Measurements from ENCODE around the gene RAB11A. TPM values are rescaled to one million over a fixed set of nuclear protein-coding genes. Genes with fewer than 3 reads are reported as not detected.

Gene RAB11A
- total RNA-seq = 248 and 436 TPM in 2 replicates

GRCh38 chr15:65869126-65869953, at the start of gene RAB11A:
Gene RAB11A, plus strand, starts transcription at chr15:65869491. Its CDS starts 95 bp downstream, at chr15:65869586.

Small RNAs within 50 kb of the gene (small RNA-seq; reads per million reads assigned to genes)
- gene RF00026 = not detected

Other genes with a start within 250 kb of the RAB11A start
- gene SLC24A1, start 247.6 kb upstream of the RAB11A start, total RNA-seq = 9.2 and 13.7 TPM in 2 replicates
- gene DENND4A, start 77.2 kb upstream of the RAB11A start, total RNA-seq = 30.2 and 31.4 TPM in 2 replicates

Data from vein endothelial cell (primary cell).